HUES6 (cell line): ENCODE results near the gene RNASEH2C.
"Not testable (repeated sequence)": the region's sequence is repeated elsewhere in the genome, so short reads cannot be mapped to it uniquely, and the experiment has no call there.

ENCODE experiments used
- H3K27ac ChIP-seq: 2 replicates; pipeline ENCODE4 v1.7.0; 2013; ENCODE audit warnings: low read depth, mild to moderate bottlenecking, low read length, inconsistent platforms
- H3K27me3 ChIP-seq: 2 replicates; pipeline ENCODE4 v1.6.1; 2013; ENCODE audit warnings: low read length; ENCODE audit not compliant: control insufficient read depth, insufficient read depth
- H3K36me3 ChIP-seq: 2 replicates; pipeline ENCODE4 v1.6.1; 2013; ENCODE audit warnings: low read length; ENCODE audit not compliant: control insufficient read depth, insufficient read depth
- H3K4me1 ChIP-seq: 2 replicates; pipeline ENCODE4 v1.6.1; 2013; ENCODE audit warnings: low read length; ENCODE audit not compliant: control insufficient read depth, insufficient read depth
- H3K4me3 ChIP-seq: 2 replicates; pipeline ENCODE4 v1.5.1; 2013; ENCODE audit warnings: low read depth, low read length
- H3K9ac ChIP-seq: one replicate; pipeline ENCODE4 v1.6.1; 2013; ENCODE audit warnings: mild to moderate bottlenecking, low read length
- H3K9me3 ChIP-seq: 2 replicates; pipeline ENCODE4 v1.6.1; 2013; ENCODE audit warnings: low read depth, low read length; ENCODE audit not compliant: control insufficient read depth, insufficient read depth

Gene RNASEH2C

GRCh38 chr11:65742353-65742752 lies 21.8 kb upstream of the RNASEH2C start:
- Histone ChIP-seq H3K9me3 (peaks cover 11% of the 10 kb centered on the region), H3K9ac (no peak overlapping the region), H3K4me3 (no peak overlapping the region), H3K27ac (no peak overlapping the region), H3K36me3 (no peaks in the 10 kb centered on the region), H3K4me1 (no peaks in the 10 kb centered on the region), H3K27me3 (no peaks in the 10 kb centered on the region; the same call in 1 of the 2 replicates)

- no peak overlapping the region for H3K9ac ChIP-seq
- H3K9me3 ChIP-seq, result peaks cover 23% of the 10 kb centered on the region
- H3K4me3 ChIP-seq, result no peak overlapping the region
- H3K4me1 ChIP-seq, result no peaks in the 10 kb centered on the region
- H3K27me3 ChIP-seq, result no peaks in the 10 kb centered on the region; the same call in 1 of the 2 replicates
- no peaks in the 10 kb centered on the region for H3K36me3 ChIP-seq
- no peak overlapping the region for H3K27ac ChIP-seq
Measured at GRCh38 chr11:65741185-65741584, 20.6 kb upstream of the RNASEH2C start.

- no peaks in the 10 kb centered on the region for H3K4me1 ChIP-seq
- no peak overlapping the region for H3K4me3 ChIP-seq
- H3K9me3 ChIP-seq, result peaks cover 26% of the 10 kb centered on the region
- H3K36me3 ChIP-seq, result no peaks in the 10 kb centered on the region
- no peak overlapping the region for H3K27ac ChIP-seq
- H3K27me3 ChIP-seq, result no peaks in the 10 kb centered on the region; the same call in 1 of the 2 replicates
- H3K9ac ChIP-seq, result no peak overlapping the region
Measured at GRCh38 chr11:65739022-65739421, 18.4 kb upstream of the RNASEH2C start.

GRCh38 chr11:65736810-65737209 lies 16.2 kb upstream of the RNASEH2C start:
- H3K27ac ChIP-seq, result no peak overlapping the region
- H3K9me3 ChIP-seq, result peaks cover 26% of the 10 kb centered on the region
- no peaks in the 10 kb centered on the region; the same call in 1 of the 2 replicates for H3K27me3 ChIP-seq

GRCh38 chr11:65735111-65735510 lies 14.5 kb upstream of the RNASEH2C start:
- H3K4me3 ChIP-seq, H3K27ac ChIP-seq, H3K4me1 ChIP-seq, H3K27me3 ChIP-seq, H3K9ac ChIP-seq, H3K36me3 ChIP-seq: not testable (repeated sequence)
- peaks cover 28% of the 10 kb centered on the region for H3K9me3 ChIP-seq

More at GRCh38 chr11:65736810-65737209, 16.2 kb upstream of the RNASEH2C start:
- Histone ChIP-seq H3K4me1 (no peaks in the 10 kb centered on the region), H3K4me3 (no peak overlapping the region), H3K9ac (no peak overlapping the region), H3K36me3 (no peaks in the 10 kb centered on the region)

GRCh38 chr11:65730461-65730860 lies 9.9 kb upstream of the RNASEH2C start:
- no peaks in the 10 kb centered on the region for H3K36me3 ChIP-seq

GRCh38 chr11:65727865-65728264 lies 7.3 kb upstream of the RNASEH2C start:
- Histone ChIP-seq H3K27me3 (peaks cover 9% of the 10 kb centered on the region; the same call in 1 of the 2 replicates), H3K27ac (no peak overlapping the region), H3K4me3 (no peak overlapping the region), H3K9ac (no peak overlapping the region), H3K36me3 (no peaks in the 10 kb centered on the region), H3K9me3 (0 out of 2 replicates have a peak, but pooled peaks cover 2% of the 10 kb centered on the region), H3K4me1 (no peaks in the 10 kb centered on the region)

More at GRCh38 chr11:65730461-65730860, 9.9 kb upstream of the RNASEH2C start:
- Histone ChIP-seq H3K9ac (no peak overlapping the region), H3K27ac (no peak overlapping the region), H3K27me3 (peaks cover 9% of the 10 kb centered on the region; the same call in 1 of the 2 replicates), H3K4me3 (no peak overlapping the region), H3K9me3 (0 out of 2 replicates have a peak, but pooled peaks cover 2% of the 10 kb centered on the region), H3K4me1 (no peaks in the 10 kb centered on the region)

GRCh38 chr11:65726660-65727059 lies 6.1 kb upstream of the RNASEH2C start:
- Histone ChIP-seq H3K27ac (no peak overlapping the region), H3K27me3 (peaks cover 9% of the 10 kb centered on the region; the same call in 1 of the 2 replicates), H3K36me3 (no peaks in the 10 kb centered on the region)

GRCh38 chr11:65722261-65722660 lies 1.7 kb upstream of the RNASEH2C start:
- H3K4me3 ChIP-seq, result no peak overlapping the region
- H3K9ac ChIP-seq, result no peak overlapping the region
- no peaks in the 10 kb centered on the region for H3K9me3 ChIP-seq
- H3K27me3 ChIP-seq, result peaks cover 2% of the 10 kb centered on the region; the same call in 1 of the 2 replicates
- H3K27ac ChIP-seq, result no peak overlapping the region
- H3K4me1 ChIP-seq, result peaks cover 6% of the 10 kb centered on the region
- H3K36me3 ChIP-seq, result peaks cover 21% of the 10 kb centered on the region

More at GRCh38 chr11:65726660-65727059, 6.1 kb upstream of the RNASEH2C start:
- Histone ChIP-seq H3K4me3 (no peak overlapping the region), H3K9ac (no peak overlapping the region), H3K9me3 (0 out of 2 replicates have a peak, but pooled peaks cover under 1% of the 10 kb centered on the region), H3K4me1 (no peaks in the 10 kb centered on the region)

- Histone ChIP-seq H3K9ac (peak overlapping the region; percentile 87), H3K27ac (peak overlapping the region; percentile 21; the same call in 1 of the 2 replicates), H3K9me3 (no peaks in the 10 kb centered on the region), H3K36me3 (peaks cover 43% of the 10 kb centered on the region), H3K4me1 (peaks cover 6% of the 10 kb centered on the region), H3K4me3 (peak overlapping the region; percentile 82), H3K27me3 (no peaks in the 10 kb centered on the region)
Measured at GRCh38 chr11:65719871-65720210, 757 bp downstream of the RNASEH2C start.

- H3K9me3 ChIP-seq, result no peaks in the 10 kb centered on the region
- H3K9ac ChIP-seq, result no peak overlapping the region
- peaks cover 51% of the 10 kb centered on the region for H3K36me3 ChIP-seq
- peaks cover 6% of the 10 kb centered on the region for H3K4me1 ChIP-seq
- H3K4me3 ChIP-seq, result peak overlapping the region; percentile 82
- no peak overlapping the region for H3K27ac ChIP-seq
- H3K27me3 ChIP-seq, result no peaks in the 10 kb centered on the region
Measured at GRCh38 chr11:65718964-65719492, 1.6 kb downstream of the RNASEH2C start.
